ENCODE data around the gene KLC1.

Gene KLC1

DNA sequence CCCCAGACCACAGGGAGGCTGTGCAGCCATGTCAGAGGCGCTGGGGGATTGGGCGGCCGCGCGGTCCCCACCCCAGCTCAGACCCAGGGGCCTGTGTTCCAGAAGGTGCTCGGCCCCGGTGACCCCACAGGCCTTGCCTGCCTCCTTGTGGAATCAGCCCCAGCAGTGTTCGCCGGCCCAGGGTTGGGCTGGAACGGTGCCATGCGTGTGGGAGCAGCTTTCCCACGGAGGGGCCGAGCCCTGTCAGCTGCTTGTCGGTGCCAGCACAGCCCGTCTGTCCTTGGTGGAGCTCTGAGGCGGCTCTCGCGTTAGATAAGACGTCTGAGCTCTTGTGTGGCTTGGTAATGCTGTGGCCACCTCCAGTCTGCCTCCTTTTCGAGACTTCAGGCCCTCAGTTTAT is 95.1 kb downstream of the KLC1 start:
- TF ChIP-seq FOXP2 (optimal IDR thresholded peaks at IDR 0.05; ENCODE audit: borderline replicate concordance, extremely low read depth, extremely low read length, insufficient read depth) (no peak), SIN3A (IDR thresholded peaks at IDR 0.05; ENCODE audit: borderline replicate concordance, insufficient read depth, low read length) (no peak), TAF1 (IDR thresholded peaks at IDR 0.05; ENCODE audit: borderline replicate concordance, insufficient read depth, low read length) (no peak), POLR2AphosphoS5 (IDR thresholded peaks at IDR 0.05; ENCODE audit: low read depth, low read length) (no peak)
- TF ChIP-seq, protein P1, sequence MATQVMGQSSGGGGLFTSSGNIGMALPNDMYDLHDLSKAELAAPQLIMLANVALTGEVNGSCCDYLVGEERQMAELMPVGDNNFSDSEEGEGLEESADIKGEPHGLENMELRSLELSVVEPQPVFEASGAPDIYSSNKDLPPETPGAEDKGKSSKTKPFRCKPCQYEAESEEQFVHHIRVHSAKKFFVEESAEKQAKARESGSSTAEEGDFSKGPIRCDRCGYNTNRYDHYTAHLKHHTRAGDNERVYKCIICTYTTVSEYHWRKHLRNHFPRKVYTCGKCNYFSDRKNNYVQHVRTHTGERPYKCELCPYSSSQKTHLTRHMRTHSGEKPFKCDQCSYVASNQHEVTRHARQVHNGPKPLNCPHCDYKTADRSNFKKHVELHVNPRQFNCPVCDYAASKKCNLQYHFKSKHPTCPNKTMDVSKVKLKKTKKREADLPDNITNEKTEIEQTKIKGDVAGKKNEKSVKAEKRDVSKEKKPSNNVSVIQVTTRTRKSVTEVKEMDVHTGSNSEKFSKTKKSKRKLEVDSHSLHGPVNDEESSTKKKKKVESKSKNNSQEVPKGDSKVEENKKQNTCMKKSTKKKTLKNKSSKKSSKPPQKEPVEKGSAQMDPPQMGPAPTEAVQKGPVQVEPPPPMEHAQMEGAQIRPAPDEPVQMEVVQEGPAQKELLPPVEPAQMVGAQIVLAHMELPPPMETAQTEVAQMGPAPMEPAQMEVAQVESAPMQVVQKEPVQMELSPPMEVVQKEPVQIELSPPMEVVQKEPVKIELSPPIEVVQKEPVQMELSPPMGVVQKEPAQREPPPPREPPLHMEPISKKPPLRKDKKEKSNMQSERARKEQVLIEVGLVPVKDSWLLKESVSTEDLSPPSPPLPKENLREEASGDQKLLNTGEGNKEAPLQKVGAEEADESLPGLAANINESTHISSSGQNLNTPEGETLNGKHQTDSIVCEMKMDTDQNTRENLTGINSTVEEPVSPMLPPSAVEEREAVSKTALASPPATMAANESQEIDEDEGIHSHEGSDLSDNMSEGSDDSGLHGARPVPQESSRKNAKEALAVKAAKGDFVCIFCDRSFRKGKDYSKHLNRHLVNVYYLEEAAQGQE (IDR thresholded peaks at IDR 0.05; ENCODE audit: insufficient read depth in 1 of 2, low read depth in 2 of 2, low read length in 2 of 2): no peak

DNA sequence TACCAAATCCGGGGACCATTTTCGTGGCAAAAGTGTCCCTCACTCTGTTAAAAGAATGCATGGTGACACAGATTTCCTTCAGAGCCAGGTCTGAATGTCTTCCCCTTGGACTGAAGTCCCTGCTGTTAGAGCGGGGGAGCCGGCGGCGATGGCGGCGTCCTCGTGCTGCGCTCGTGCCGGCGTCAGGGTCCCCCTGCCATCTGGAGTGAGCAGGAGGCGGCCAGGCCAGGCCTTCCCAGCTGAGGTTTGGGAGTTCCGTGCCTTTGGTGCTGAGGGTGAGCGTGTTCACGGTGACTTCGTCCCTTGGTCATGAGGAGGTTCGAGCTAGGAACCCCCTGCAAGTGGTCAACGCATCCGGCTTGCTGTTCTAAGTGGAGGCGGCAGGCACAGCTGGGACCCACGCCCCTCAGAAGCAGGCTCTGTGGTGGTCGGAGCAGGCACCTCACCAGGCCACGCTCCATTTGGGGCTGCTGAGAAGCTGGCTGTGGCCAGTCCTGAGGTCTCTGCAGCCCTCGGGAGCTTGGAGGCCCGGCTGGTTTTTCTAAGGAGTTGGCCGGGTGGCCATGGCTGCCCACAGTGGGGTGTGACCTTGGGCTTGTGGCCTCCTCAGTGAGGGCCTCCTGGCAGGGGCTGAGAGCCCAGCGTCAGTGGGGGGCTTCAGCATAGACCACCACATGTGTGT is 96.1 kb downstream of the KLC1 start:
- TF ChIP-seq TAF1 (IDR thresholded peaks at IDR 0.05; ENCODE audit: borderline replicate concordance, insufficient read depth, low read length) (no peak), FOXP2 (optimal IDR thresholded peaks at IDR 0.05; ENCODE audit: borderline replicate concordance, extremely low read depth, extremely low read length, insufficient read depth) (no peak), SIN3A (IDR thresholded peaks at IDR 0.05; ENCODE audit: borderline replicate concordance, insufficient read depth, low read length) (no peak), POLR2AphosphoS5 (IDR thresholded peaks at IDR 0.05; ENCODE audit: low read depth, low read length) (no peak)
- TF ChIP-seq, protein P1 (IDR thresholded peaks at IDR 0.05; ENCODE audit: insufficient read depth in 1 of 2, low read depth in 2 of 2, low read length in 2 of 2): no peak

DNA sequence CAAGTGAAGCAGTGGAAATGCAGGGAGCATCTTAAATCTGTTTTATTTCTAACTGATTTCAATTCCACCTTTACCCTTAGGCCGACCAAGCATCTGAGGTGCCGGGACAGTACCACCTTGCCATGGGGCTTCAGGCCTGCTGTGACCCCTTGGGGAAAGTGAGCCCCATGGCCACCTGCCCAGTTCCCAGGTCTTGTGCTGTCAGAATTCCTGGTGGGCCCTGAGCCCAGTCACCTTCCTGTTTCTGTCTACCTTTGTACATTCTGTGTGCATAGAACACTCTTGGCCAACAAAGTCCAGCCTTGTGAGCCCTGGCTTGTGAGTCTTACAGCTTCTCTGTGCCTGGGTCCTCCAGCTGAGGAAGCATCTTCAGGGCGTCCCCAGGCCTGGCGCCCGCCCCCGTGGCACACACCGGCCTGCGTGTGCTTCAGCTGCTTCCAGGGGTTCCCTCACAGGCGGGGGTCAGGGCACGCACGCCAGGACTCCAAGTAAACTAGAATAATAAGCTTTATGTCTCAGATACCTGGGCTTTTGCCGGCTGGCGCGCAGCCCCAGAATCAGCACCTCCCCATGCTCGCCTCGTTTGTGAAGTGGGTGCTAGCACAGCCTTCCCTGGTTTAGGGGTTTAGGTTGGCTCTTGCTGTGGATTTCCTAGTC is 96.9 kb downstream of the KLC1 start:
- TF ChIP-seq TAF1 (IDR thresholded peaks at IDR 0.05; ENCODE audit: borderline replicate concordance, insufficient read depth, low read length): no peak
- TF ChIP-seq SIN3A (IDR thresholded peaks at IDR 0.05; ENCODE audit: borderline replicate concordance, insufficient read depth, low read length): no peak
- TF ChIP-seq POLR2AphosphoS5 (IDR thresholded peaks at IDR 0.05; ENCODE audit: low read depth, low read length): no peak
- no peak for TF ChIP-seq FOXP2 (optimal IDR thresholded peaks at IDR 0.05; ENCODE audit: borderline replicate concordance, extremely low read depth, extremely low read length, insufficient read depth)
- TF ChIP-seq, protein P1 (IDR thresholded peaks at IDR 0.05; ENCODE audit: insufficient read depth in 1 of 2, low read depth in 2 of 2, low read length in 2 of 2): no peak

DNA sequence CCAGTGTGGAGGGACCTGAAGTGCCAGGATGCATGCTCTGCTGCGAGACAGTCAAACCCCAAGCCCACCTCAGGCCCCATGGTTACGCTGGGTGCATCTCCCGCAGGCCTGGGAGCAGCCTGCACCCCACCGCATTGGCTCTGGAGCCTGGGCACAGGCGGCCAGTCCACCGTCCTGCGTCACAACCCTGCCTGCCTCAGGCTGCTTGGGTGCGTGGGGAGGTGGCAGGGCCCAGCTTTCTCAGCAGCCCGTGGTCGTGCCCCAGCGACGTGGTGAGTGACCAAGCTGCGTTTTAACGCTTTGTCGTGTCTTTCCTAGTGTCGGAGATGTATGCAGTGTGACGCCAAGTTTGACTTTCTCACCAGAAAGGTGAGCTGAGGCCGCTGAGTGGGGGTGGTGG is 97.5 kb downstream of the KLC1 start:
- TF ChIP-seq TAF1 (IDR thresholded peaks at IDR 0.05; ENCODE audit: borderline replicate concordance, insufficient read depth, low read length) (no peak), FOXP2 (optimal IDR thresholded peaks at IDR 0.05; ENCODE audit: borderline replicate concordance, extremely low read depth, extremely low read length, insufficient read depth) (no peak), SIN3A (IDR thresholded peaks at IDR 0.05; ENCODE audit: borderline replicate concordance, insufficient read depth, low read length) (no peak), POLR2AphosphoS5 (IDR thresholded peaks at IDR 0.05; ENCODE audit: low read depth, low read length) (no peak)
- TF ChIP-seq, protein P1 (IDR thresholded peaks at IDR 0.05; ENCODE audit: insufficient read depth in 1 of 2, low read depth in 2 of 2, low read length in 2 of 2): no peak
